Body of pancreas (tissue), 4 donors: ENCODE results near the gene BARHL1. TPM values are rescaled to one million over a fixed set of nuclear protein-coding genes. Genes with fewer than 3 reads are reported as not detected.
A peak's percentile ranks its signal among the peaks of the same experiment; 100 is the strongest.

Experiments
- ATAC-seq: fragments of 150-250 bp; one replicate; pipeline ENCODE4 v1.9.1; 2016
- DNase-seq, 4 donors: peaks; one replicate each; pipeline ENCODE4 v3.0.0-alpha.2; 2019
- H3K27ac ChIP-seq, 4 donors: fragments of 200-600 bp; sonication (generic); 1 replicate in 3 of 4; 2 replicates in 1 of 4; pipeline versions ENCODE4 v1.5.1 to v1.6.1; 2016 to 2019; ENCODE audit warnings: mild to moderate bottlenecking in 1 of 4, mixed read lengths in 1 of 4, moderate library complexity in 1 of 4
- H3K27me3 ChIP-seq, 2 donors: fragments of 200-600 bp; sonication (generic); one replicate each; pipeline ENCODE4 v1.6.0; 2016; ENCODE audit warnings: mild to moderate bottlenecking in 1 of 2
- H3K36me3 ChIP-seq, 2 donors: fragments of 200-600 bp; sonication (generic); replicated peaks in 1 of 2; 2 replicates each; pipeline ENCODE4 v1.5.1; 2016; ENCODE audit warnings: low read depth in 2 of 2; ENCODE audit not compliant: insufficient read depth in 1 of 2
- H3K4me1 ChIP-seq: fragments of 200-600 bp; sonication (generic); one replicate; pipeline ENCODE4 v1.6.0; 2016
- H3K4me3 ChIP-seq, 2 donors: fragments of 200-600 bp; sonication (generic); 1 replicate in 1 of 2; 2 replicates in 1 of 2; pipeline ENCODE4 v1.5.1; 2016 to 2019
- H3K9me3 ChIP-seq, 3 donors: fragments of 200-600 bp; sonication (generic); 1 replicate in 2 of 3; 2 replicates in 1 of 3; pipeline ENCODE4 v1.5.1; 2016
- CTCF ChIP-seq, 7 experiments: fragments of 450-650 bp in 4 of 7; fragments of 200-600 bp in 3 of 7; sonication (generic) in 3 of 7; IDR thresholded peaks; one replicate each; pipeline ENCODE4 v1.5.1; 2016 to 2019; ENCODE audit warnings: antibody characterized with exemption in 7 of 7
- POLR2A ChIP-seq, 3 donors: fragments of 450-650 bp; IDR thresholded peaks; one replicate each; pipeline ENCODE4 v1.6.1; 2016; ENCODE audit warnings: antibody characterized with exemption in 3 of 3, mild to moderate bottlenecking in 2 of 3
- WGBS, 2 donors: methylation state at CpG; one replicate each; pipeline ENCODE4 v1.1.5; 2017; 5-methylcytosine and 5-hydroxymethylcytosine counted together
- intact Hi-C: fragments of 100-400 bp; cut with DNase I; formaldehyde crosslinking; loops from one replicate; pipeline ENCODE4 v1.15.1; 2023
- total RNA-seq, 2 donors: library from RNA; depleted of rRNA; stranded (reverse); fragments of >200 nt; gene quantifications; one replicate each; pipeline ENCODE4 v1.1.0, GENCODE V29; 2016

BARHL1 gene
- total RNA-seq, 2 donors from 2014 or later: not detected

- Histone ChIP-seq H3K27me3 (peaks cover 0 to 7% of the 10 kb centered on the region in 2 donors), H3K36me3 (peaks cover 3 to 13% of the 10 kb centered on the region in 2 donors), H3K27ac (no peak overlapping the region), H3K4me1 (peaks cover 6% of the 10 kb centered on the region), H3K4me3 (no peak overlapping the region), H3K9me3 (no peaks in the 10 kb centered on the region)
- ATAC-seq: no peak
- WGBS, 2 donors: 91 to 93% methylated on average over 6 of the region's 6 CpGs
- no peak for TF ChIP-seq POLR2A (IDR thresholded peaks at IDR 0.05)
- no peak for TF ChIP-seq CTCF (IDR thresholded peaks at IDR 0.05)
- no peak for DNase-seq
- intact Hi-C loops: no loop called here
Measured at GRCh38 chr9:132595319-132595718, 12.9 kb downstream of the BARHL1 start.

- TF ChIP-seq CTCF (IDR thresholded peaks at IDR 0.05) (no peak), POLR2A (IDR thresholded peaks at IDR 0.05) (no peak)
- peaks cover 3 to 13% of the 10 kb centered on the region in 2 donors for H3K36me3 ChIP-seq
Measured at GRCh38 chr9:132596200-132596599, 13.8 kb downstream of the BARHL1 start.

GRCh38 chr9:132597073-132597775 lies 14.8 kb downstream of the BARHL1 start:
- H3K4me3 ChIP-seq: no peak overlapping the region
- peaks cover 3 to 13% of the 10 kb centered on the region in 2 donors for H3K36me3 ChIP-seq
- no peak for ATAC-seq
- no peaks in the 10 kb centered on the region for H3K9me3 ChIP-seq
- no peaks in the 10 kb centered on the region for H3K27me3 ChIP-seq
- peak in 2 of 4 donors; percentile 19 to 45 for DNase-seq
- intact Hi-C loops: no loop called here
- no peak overlapping the region for H3K27ac ChIP-seq
- WGBS, 2 donors: 83 to 91% methylated on average over 13 to 16 of the region's 16 CpGs
- no peak for TF ChIP-seq POLR2A (IDR thresholded peaks at IDR 0.05)
- TF ChIP-seq CTCF (IDR thresholded peaks at IDR 0.05): no peak
- no peaks in the 10 kb centered on the region for H3K4me1 ChIP-seq

More at GRCh38 chr9:132596200-132596599, 13.8 kb downstream of the BARHL1 start:
- DNase-seq (no peak), ATAC-seq (no peak)
- Histone ChIP-seq H3K27ac (no peak overlapping the region), H3K9me3 (no peaks in the 10 kb centered on the region), H3K4me1 (no peaks in the 10 kb centered on the region), H3K27me3 (no peaks in the 10 kb centered on the region), H3K4me3 (no peak overlapping the region)
- intact Hi-C loops: no loop called here
- WGBS, 2 donors: 61 to 62% methylated on average over 3 of the region's 3 CpGs

- intact Hi-C loops: no loop called here
- Histone ChIP-seq H3K36me3 (peaks cover 0 to 4% of the 10 kb centered on the region in 2 donors), H3K27me3 (no peaks in the 10 kb centered on the region)
Measured at GRCh38 chr9:132600326-132600984, 18.0 kb downstream of the BARHL1 start.

More at GRCh38 chr9:132600326-132600984, 18.0 kb downstream of the BARHL1 start:
- 78 to 82% methylated on average over 12 of the region's 12 CpGs for WGBS, 2 donors
- Histone ChIP-seq H3K4me3 (no peak overlapping the region), H3K27ac (no peak overlapping the region), H3K9me3 (no peaks in the 10 kb centered on the region), H3K4me1 (no peaks in the 10 kb centered on the region)
- DNase-seq (no peak), ATAC-seq (no peak)
- TF ChIP-seq CTCF (IDR thresholded peaks at IDR 0.05) (no peak), POLR2A (IDR thresholded peaks at IDR 0.05) (no peak)
